Muscle layer of colon (tissue), 2 donors: ENCODE data around the gene SCD5.

ENCODE experiments used
- H3K27ac ChIP-seq: one replicate; pipeline ENCODE4 v1.7.0; 2013; ENCODE audit warnings: low read depth, mild to moderate bottlenecking, low read length, moderate library complexity
- H3K27me3 ChIP-seq, 2 donors: one replicate each; pipeline ENCODE4 v1.7.0; 2013; ENCODE audit warnings: low read length in 2 of 2, mild to moderate bottlenecking in 2 of 2; ENCODE audit not compliant: insufficient read depth in 2 of 2, control insufficient read depth in 1 of 2
- H3K36me3 ChIP-seq: one replicate; pipeline ENCODE4 v1.7.0; 2013; ENCODE audit warnings: mild to moderate bottlenecking, low read length; ENCODE audit not compliant: insufficient read depth
- H3K4me1 ChIP-seq: one replicate; pipeline ENCODE4 v1.7.0; 2013; ENCODE audit warnings: mild to moderate bottlenecking, low read length; ENCODE audit not compliant: insufficient read depth
- H3K4me3 ChIP-seq, 2 donors: one replicate each; pipeline ENCODE4 v1.7.0; 2013; ENCODE audit warnings: low read length in 2 of 2, low read depth in 1 of 2, mild to moderate bottlenecking in 1 of 2, moderate library complexity in 1 of 2
- H3K9ac ChIP-seq: one replicate; pipeline ENCODE4 v1.7.0; 2013; ENCODE audit warnings: low read length
- H3K9me3 ChIP-seq: one replicate; pipeline ENCODE4 v1.7.0; 2013; ENCODE audit warnings: mild to moderate bottlenecking, low read length
- donor health status: abdominal sarcoma.
- donor health status: Adenocarcinoma of cecum.

The SCD5 gene

GRCh38 chr4:82694046-82694445, 104.5 kb downstream of the SCD5 start:
- H3K4me1 ChIP-seq = no peaks in the 10 kb centered on the region
- H3K36me3 ChIP-seq = peaks cover 5% of the 10 kb centered on the region
- no peak overlapping the region for H3K9ac ChIP-seq
- no peak overlapping the region for H3K4me3 ChIP-seq
- no peaks in the 10 kb centered on the region for H3K9me3 ChIP-seq
- H3K27me3 ChIP-seq = no peaks in the 10 kb centered on the region
- H3K27ac ChIP-seq = no peak overlapping the region

GRCh38 chr4:82692101-82692780, 106.4 kb downstream of the SCD5 start:
- Histone ChIP-seq H3K4me3 (no peak overlapping the region), H3K27ac (no peak overlapping the region), H3K36me3 (no peaks in the 10 kb centered on the region), H3K9me3 (no peaks in the 10 kb centered on the region), H3K4me1 (no peaks in the 10 kb centered on the region), H3K27me3 (no peaks in the 10 kb centered on the region), H3K9ac (no peak overlapping the region)

GRCh38 chr4:82691431-82691830, 107.2 kb downstream of the SCD5 start:
- no peak overlapping the region for H3K4me3 ChIP-seq
- H3K9ac ChIP-seq = no peak overlapping the region
- H3K27ac ChIP-seq = no peak overlapping the region
- no peaks in the 10 kb centered on the region for H3K9me3 ChIP-seq
- H3K27me3 ChIP-seq = no peaks in the 10 kb centered on the region
- H3K4me1 ChIP-seq = no peaks in the 10 kb centered on the region
- no peaks in the 10 kb centered on the region for H3K36me3 ChIP-seq

- Histone ChIP-seq H3K4me3 (no peak overlapping the region), H3K27me3 (no peaks in the 10 kb centered on the region), H3K36me3 (no peaks in the 10 kb centered on the region), H3K9me3 (no peaks in the 10 kb centered on the region), H3K4me1 (no peaks in the 10 kb centered on the region), H3K9ac (no peak overlapping the region), H3K27ac (no peak overlapping the region)
Measured at GRCh38 chr4:82688091-82688795, 110.4 kb downstream of the SCD5 start.

GRCh38 chr4:82687531-82687930, 111.1 kb downstream of the SCD5 start:
- H3K27ac ChIP-seq = no peak overlapping the region
- no peaks in the 10 kb centered on the region for H3K36me3 ChIP-seq
- H3K9ac ChIP-seq = no peak overlapping the region
- no peaks in the 10 kb centered on the region for H3K27me3 ChIP-seq
- no peak overlapping the region for H3K4me3 ChIP-seq
- no peaks in the 10 kb centered on the region for H3K9me3 ChIP-seq
- no peaks in the 10 kb centered on the region for H3K4me1 ChIP-seq

GRCh38 chr4:82681754-82682153, 116.8 kb downstream of the SCD5 start:
- Histone ChIP-seq H3K4me1 (no peaks in the 10 kb centered on the region), H3K9ac (no peak overlapping the region), H3K9me3 (no peaks in the 10 kb centered on the region)

GRCh38 chr4:82680834-82681233, 117.8 kb downstream of the SCD5 start:
- H3K4me3 ChIP-seq = no peak overlapping the region
- no peaks in the 10 kb centered on the region for H3K4me1 ChIP-seq
- H3K27me3 ChIP-seq = no peaks in the 10 kb centered on the region
- no peak overlapping the region for H3K9ac ChIP-seq
- H3K27ac ChIP-seq = no peak overlapping the region
- no peaks in the 10 kb centered on the region for H3K9me3 ChIP-seq
- no peaks in the 10 kb centered on the region for H3K36me3 ChIP-seq

More at GRCh38 chr4:82681754-82682153, 116.8 kb downstream of the SCD5 start:
- no peak overlapping the region for H3K27ac ChIP-seq
- no peaks in the 10 kb centered on the region for H3K36me3 ChIP-seq
- no peaks in the 10 kb centered on the region for H3K27me3 ChIP-seq
- H3K4me3 ChIP-seq = no peak overlapping the region

- H3K9me3 ChIP-seq = no peaks in the 10 kb centered on the region
- no peaks in the 10 kb centered on the region for H3K27me3 ChIP-seq
- no peaks in the 10 kb centered on the region for H3K4me1 ChIP-seq
- no peaks in the 10 kb centered on the region for H3K36me3 ChIP-seq
- no peak overlapping the region for H3K9ac ChIP-seq
- no peak overlapping the region for H3K27ac ChIP-seq
- H3K4me3 ChIP-seq = no peak overlapping the region
Measured at GRCh38 chr4:82679531-82679930, 119.1 kb downstream of the SCD5 start.

GRCh38 chr4:82678051-82678450, 120.5 kb downstream of the SCD5 start:
- no peaks in the 10 kb centered on the region for H3K9me3 ChIP-seq
- no peak overlapping the region for H3K27ac ChIP-seq

GRCh38 chr4:82677327-82677726, 121.3 kb downstream of the SCD5 start:
- Histone ChIP-seq H3K27ac (no peak overlapping the region), H3K36me3 (no peaks in the 10 kb centered on the region), H3K9me3 (no peaks in the 10 kb centered on the region), H3K27me3 (no peaks in the 10 kb centered on the region), H3K4me1 (no peaks in the 10 kb centered on the region), H3K4me3 (no peak overlapping the region), H3K9ac (no peak overlapping the region)

More at GRCh38 chr4:82678051-82678450, 120.5 kb downstream of the SCD5 start:
- no peaks in the 10 kb centered on the region for H3K4me1 ChIP-seq
- H3K36me3 ChIP-seq = no peaks in the 10 kb centered on the region
- H3K27me3 ChIP-seq = no peaks in the 10 kb centered on the region
- no peak overlapping the region for H3K4me3 ChIP-seq
- H3K9ac ChIP-seq = no peak overlapping the region

GRCh38 chr4:82667761-82668480, 130.7 kb downstream of the SCD5 start:
- H3K36me3 ChIP-seq = no peaks in the 10 kb centered on the region
- no peak overlapping the region for H3K27ac ChIP-seq
- H3K9ac ChIP-seq = no peak overlapping the region
- no peaks in the 10 kb centered on the region for H3K4me1 ChIP-seq
- H3K4me3 ChIP-seq = no peak overlapping the region
- H3K9me3 ChIP-seq = no peaks in the 10 kb centered on the region
- no peaks in the 10 kb centered on the region for H3K27me3 ChIP-seq
